ENCODE measurements around the gene RAPGEF5. TPM values are rescaled to one million over a fixed set of nuclear protein-coding genes. Genes with fewer than 3 reads are reported as not detected.

The RAPGEF5 gene
- total RNA-seq, 1 donor from 2014 or later, result 139 TPM

DNA sequence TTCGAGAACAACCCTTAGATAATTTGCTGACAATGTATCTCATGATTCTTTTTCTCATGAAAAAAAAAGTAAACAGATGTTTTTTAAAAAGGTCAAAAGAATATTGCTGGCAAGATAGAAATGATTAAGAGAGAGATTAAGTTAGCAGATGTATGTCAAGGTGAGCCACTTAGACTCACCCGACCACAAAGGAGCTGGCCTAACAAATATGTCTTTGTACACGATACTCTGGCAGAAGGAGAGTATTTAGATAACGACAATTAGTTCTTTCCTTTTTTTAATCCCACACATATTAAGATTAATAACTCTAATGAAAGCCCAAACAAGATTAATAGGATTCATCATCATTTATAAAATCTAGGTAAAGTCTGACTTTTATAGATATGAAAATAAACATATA lies 156.7 kb downstream of the RAPGEF5 start:
- ATAC-seq, result no peak
- H3K27ac ChIP-seq, result no peak overlapping the region

DNA sequence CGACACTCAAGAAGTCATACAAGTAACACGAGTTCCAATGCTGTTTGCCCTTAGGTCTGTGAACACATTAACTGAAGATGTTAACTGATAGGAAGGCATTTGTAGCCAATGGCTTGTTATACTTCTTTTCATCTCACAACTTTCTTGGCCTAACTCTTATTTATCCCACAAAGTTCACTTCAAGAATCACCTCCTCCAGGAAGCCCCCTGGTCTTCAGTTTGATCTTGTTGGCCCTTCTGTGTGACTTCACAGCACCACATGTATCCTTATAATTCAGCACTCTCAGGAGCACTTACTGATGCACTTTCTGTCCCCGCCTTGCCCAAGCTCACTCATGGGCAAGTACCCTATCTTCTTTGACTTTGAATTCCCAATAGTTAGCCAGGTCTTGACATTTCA lies 159.6 kb downstream of the RAPGEF5 start:
- Histone ChIP-seq H3K4me1 (peaks cover 21% of the 10 kb centered on the region), H3K27ac (no peak overlapping the region), H3K4me3 (no peak overlapping the region), H3K9me3 (no peaks in the 10 kb centered on the region), H3K27me3 (no peaks in the 10 kb centered on the region), H3K36me3 (peaks cover 48% of the 10 kb centered on the region)
- TF ChIP-seq, protein P1, sequence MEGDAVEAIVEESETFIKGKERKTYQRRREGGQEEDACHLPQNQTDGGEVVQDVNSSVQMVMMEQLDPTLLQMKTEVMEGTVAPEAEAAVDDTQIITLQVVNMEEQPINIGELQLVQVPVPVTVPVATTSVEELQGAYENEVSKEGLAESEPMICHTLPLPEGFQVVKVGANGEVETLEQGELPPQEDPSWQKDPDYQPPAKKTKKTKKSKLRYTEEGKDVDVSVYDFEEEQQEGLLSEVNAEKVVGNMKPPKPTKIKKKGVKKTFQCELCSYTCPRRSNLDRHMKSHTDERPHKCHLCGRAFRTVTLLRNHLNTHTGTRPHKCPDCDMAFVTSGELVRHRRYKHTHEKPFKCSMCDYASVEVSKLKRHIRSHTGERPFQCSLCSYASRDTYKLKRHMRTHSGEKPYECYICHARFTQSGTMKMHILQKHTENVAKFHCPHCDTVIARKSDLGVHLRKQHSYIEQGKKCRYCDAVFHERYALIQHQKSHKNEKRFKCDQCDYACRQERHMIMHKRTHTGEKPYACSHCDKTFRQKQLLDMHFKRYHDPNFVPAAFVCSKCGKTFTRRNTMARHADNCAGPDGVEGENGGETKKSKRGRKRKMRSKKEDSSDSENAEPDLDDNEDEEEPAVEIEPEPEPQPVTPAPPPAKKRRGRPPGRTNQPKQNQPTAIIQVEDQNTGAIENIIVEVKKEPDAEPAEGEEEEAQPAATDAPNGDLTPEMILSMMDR (IDR thresholded peaks at IDR 0.05), result no peak
- intact Hi-C loops (cut with DNase I), result no loop called here
- no peak for DNase-seq
- ATAC-seq, result no peak

More for the DNA sequence above, 156.7 kb downstream of the RAPGEF5 start:
- DNase-seq, result no peak
- no peak overlapping the region for H3K4me3 ChIP-seq
- intact Hi-C loops (cut with DNase I), result no loop called here
- TF ChIP-seq, protein P1 (IDR thresholded peaks at IDR 0.05), result no peak
- H3K4me1 ChIP-seq, result peaks cover 30% of the 10 kb centered on the region
- H3K36me3 ChIP-seq, result peaks cover 37% of the 10 kb centered on the region
- no peaks in the 10 kb centered on the region for H3K9me3 ChIP-seq
- H3K27me3 ChIP-seq, result no peaks in the 10 kb centered on the region

DNA sequence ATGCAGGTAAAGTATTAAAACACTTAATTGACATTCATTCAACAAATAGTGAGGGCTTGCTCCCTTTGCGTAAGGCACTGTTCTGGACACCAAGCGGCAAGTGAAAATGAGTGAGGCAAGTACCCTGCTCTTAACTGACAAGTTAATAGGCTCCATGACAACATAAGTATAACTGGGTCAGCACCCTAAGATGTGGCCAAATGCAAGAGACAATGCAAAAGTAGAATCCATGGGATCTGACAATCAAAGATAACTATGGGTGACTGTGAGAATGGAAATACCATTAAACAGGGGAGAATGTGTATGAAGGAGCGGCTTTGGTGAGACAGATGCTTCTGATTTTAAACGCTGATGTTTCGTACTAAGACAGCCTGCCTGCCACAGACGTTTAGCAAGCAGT lies 160.5 kb downstream of the RAPGEF5 start:
- Histone ChIP-seq H3K9me3 (no peaks in the 10 kb centered on the region), H3K4me3 (no peak overlapping the region), H3K36me3 (peaks cover 56% of the 10 kb centered on the region), H3K27ac (no peak overlapping the region), H3K4me1 (peaks cover 13% of the 10 kb centered on the region), H3K27me3 (no peaks in the 10 kb centered on the region)
- ATAC-seq, result no peak
- DNase-seq, result no peak
- TF ChIP-seq, protein P1 (IDR thresholded peaks at IDR 0.05), result no peak
- intact Hi-C loops (cut with DNase I), result no loop called here

DNA sequence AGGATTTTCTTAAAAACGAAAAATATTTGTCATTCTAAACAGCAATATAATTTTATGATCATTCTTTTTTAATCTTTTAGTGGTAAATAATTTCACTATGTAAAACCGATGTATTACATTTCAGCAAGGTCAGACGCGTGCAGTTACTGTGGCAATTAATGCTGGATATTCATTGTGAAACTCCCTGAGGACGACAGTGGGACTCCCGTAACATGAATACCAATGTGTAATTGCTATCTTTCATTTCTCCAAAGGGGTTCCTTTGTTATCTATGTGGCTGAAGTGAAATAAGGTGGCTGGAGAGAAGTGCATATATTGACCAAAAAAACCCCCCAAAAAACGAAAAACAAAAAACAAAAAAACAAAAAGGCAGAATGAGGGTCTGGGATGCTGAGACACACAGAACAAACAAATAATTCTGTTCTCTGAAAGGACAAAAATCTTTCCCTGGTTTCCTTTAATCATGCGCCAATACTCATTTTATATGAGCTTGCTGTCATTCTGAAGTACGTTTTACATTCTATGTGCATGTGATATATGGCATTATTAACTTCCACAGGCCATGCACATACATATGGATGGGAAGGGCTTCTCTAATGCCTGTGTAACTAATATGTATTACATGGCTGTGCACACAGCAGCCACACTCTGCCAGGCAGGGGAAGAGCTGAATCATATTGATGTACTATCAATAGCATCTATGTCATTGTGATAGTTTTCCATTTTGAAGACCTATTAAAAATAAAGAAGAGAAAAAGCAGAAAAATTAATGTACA lies 161.4 kb downstream of the RAPGEF5 start:
- H3K27ac ChIP-seq, result no peak overlapping the region
- intact Hi-C loops (cut with DNase I), result no loop called here
- TF ChIP-seq, protein P1 (IDR thresholded peaks at IDR 0.05), result no peak
- H3K9me3 ChIP-seq, result no peaks in the 10 kb centered on the region
- H3K36me3 ChIP-seq, result peaks cover 60% of the 10 kb centered on the region
- DNase-seq, result no peak
- no peak for ATAC-seq
- peaks cover 13% of the 10 kb centered on the region for H3K4me1 ChIP-seq
- no peaks in the 10 kb centered on the region for H3K27me3 ChIP-seq
- no peak overlapping the region for H3K4me3 ChIP-seq

DNA sequence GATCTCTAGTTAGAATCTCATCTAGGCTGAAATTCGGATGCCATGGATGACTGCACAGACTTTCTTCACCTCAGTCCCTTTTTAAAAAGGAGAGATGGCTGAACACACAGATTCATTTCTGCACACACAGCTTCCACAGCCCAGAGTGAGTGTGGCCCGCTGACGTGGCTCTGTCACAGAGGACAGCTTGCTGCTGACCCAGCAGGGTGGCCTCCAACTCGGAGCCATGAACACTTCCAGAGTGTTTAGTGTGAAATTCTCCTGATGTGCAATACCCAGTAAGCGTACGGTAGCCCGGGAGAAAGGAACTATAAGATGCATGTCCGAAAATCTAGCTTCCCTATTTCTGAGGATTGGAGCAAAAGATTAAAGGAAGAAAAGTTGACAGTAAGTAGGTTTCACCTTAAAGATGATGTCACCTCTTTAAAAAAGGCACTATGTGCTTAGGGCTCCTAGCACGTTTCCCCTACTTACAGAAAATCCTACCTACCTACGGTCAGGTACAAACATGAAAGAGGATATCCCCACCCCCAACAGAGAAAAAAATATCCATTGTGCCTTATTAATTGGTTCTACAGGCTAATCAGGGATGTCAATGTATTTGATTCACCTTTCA lies 162.2 kb downstream of the RAPGEF5 start:
- H3K4me3 ChIP-seq, result no peak overlapping the region
- H3K27me3 ChIP-seq, result no peaks in the 10 kb centered on the region
- intact Hi-C loops (cut with DNase I), result no loop called here
- no peak for DNase-seq
- no peaks in the 10 kb centered on the region for H3K9me3 ChIP-seq
- H3K4me1 ChIP-seq, result peaks cover 13% of the 10 kb centered on the region
- no peak overlapping the region for H3K27ac ChIP-seq
- TF ChIP-seq, protein P1 (IDR thresholded peaks at IDR 0.05), result no peak
- ATAC-seq, result no peak
- H3K36me3 ChIP-seq, result peaks cover 69% of the 10 kb centered on the region
